ENCODE data around the gene LGALS4. TPM values are rescaled to one million over a fixed set of nuclear protein-coding genes. Genes with fewer than 3 reads are reported as not detected.
"Not testable (repeated sequence)": the region's sequence is repeated elsewhere in the genome, so short reads cannot be mapped to it uniquely, and the experiment has no call there.

LGALS4 gene
- total RNA-seq, 1 donor from 2014 or later: 0.46 TPM

GRCh38 chr19:38792250-38793111 lies 20.3 kb downstream of the LGALS4 start:
- peak overlapping the region; percentile 89 for H3K27ac Mint-ChIP-seq (ENCODE audit: unreplicated experiment)

GRCh38 chr19:38791451-38792064 lies 21.2 kb downstream of the LGALS4 start:
- DNase-seq (ENCODE audit: low spot score); H3K27ac Mint-ChIP-seq (ENCODE audit: unreplicated experiment); H3K9me3 Mint-ChIP-seq (ENCODE audit: unreplicated experiment); H3K27me3 Mint-ChIP-seq (ENCODE audit: unreplicated experiment); H3K4me3 Mint-ChIP-seq (ENCODE audit: unreplicated experiment); H3K36me3 Mint-ChIP-seq (ENCODE audit: low read depth, unreplicated experiment): not testable (repeated sequence)
- H3K4me1 Mint-ChIP-seq (ENCODE audit: unreplicated experiment): peaks cover 14% of the 10 kb centered on the region

More at GRCh38 chr19:38792250-38793111, 20.3 kb downstream of the LGALS4 start:
- Mint-ChIP-seq H3K4me1 (ENCODE audit: unreplicated experiment) (peaks cover 14% of the 10 kb centered on the region), H3K36me3 (ENCODE audit: low read depth, unreplicated experiment) (no peaks in the 10 kb centered on the region), H3K9me3 (ENCODE audit: unreplicated experiment) (no peaks in the 10 kb centered on the region), H3K27me3 (ENCODE audit: unreplicated experiment) (peaks cover 6% of the 10 kb centered on the region), H3K4me3 (ENCODE audit: unreplicated experiment) (peak overlapping the region; percentile 11)
- peak; percentile 83 for DNase-seq (ENCODE audit: low spot score)
- peak; percentile 78 for TF ChIP-seq CTCF (IDR thresholded peaks at IDR 0.05; ENCODE audit: unreplicated experiment)

GRCh38 chr19:38790507-38791403 lies 22.0 kb downstream of the LGALS4 start:
- not testable (repeated sequence) for H3K27me3 Mint-ChIP-seq (ENCODE audit: unreplicated experiment); H3K4me3 Mint-ChIP-seq (ENCODE audit: unreplicated experiment); H3K36me3 Mint-ChIP-seq (ENCODE audit: low read depth, unreplicated experiment); H3K27ac Mint-ChIP-seq (ENCODE audit: unreplicated experiment); H3K9me3 Mint-ChIP-seq (ENCODE audit: unreplicated experiment); DNase-seq (ENCODE audit: low spot score)
- peaks cover 14% of the 10 kb centered on the region for H3K4me1 Mint-ChIP-seq (ENCODE audit: unreplicated experiment)

- peaks cover 7% of the 10 kb centered on the region for H3K27me3 Mint-ChIP-seq (ENCODE audit: unreplicated experiment)
- no peak for TF ChIP-seq CTCF (IDR thresholded peaks at IDR 0.05; ENCODE audit: unreplicated experiment)
- no peaks in the 10 kb centered on the region for H3K9me3 Mint-ChIP-seq (ENCODE audit: unreplicated experiment)
- no peaks in the 10 kb centered on the region for H3K36me3 Mint-ChIP-seq (ENCODE audit: low read depth, unreplicated experiment)
- no peak within 1 kb of the TSS for H3K4me3 Mint-ChIP-seq (ENCODE audit: unreplicated experiment)
- H3K4me1 Mint-ChIP-seq (ENCODE audit: unreplicated experiment): peaks cover 14% of the 10 kb centered on the region
- DNase-seq (ENCODE audit: low spot score): no peak
- peak within 1 kb of the TSS; percentile 84 for H3K27ac Mint-ChIP-seq (ENCODE audit: unreplicated experiment)
These were observed 24.1 kb downstream of the LGALS4 start, which contains the start of gene LGALS7B for GRCh38 chr19:38788478-38789243. LGALS7B (plus strand) TSS chr19:38789200; CDS start chr19:38789227, 27 bp downstream.

- peaks cover 8% of the 10 kb centered on the region for H3K4me1 Mint-ChIP-seq (ENCODE audit: unreplicated experiment)
- no peak overlapping the region for H3K4me3 Mint-ChIP-seq (ENCODE audit: unreplicated experiment)
- peaks cover 7% of the 10 kb centered on the region for H3K27me3 Mint-ChIP-seq (ENCODE audit: unreplicated experiment)
- no peak overlapping the region for H3K27ac Mint-ChIP-seq (ENCODE audit: unreplicated experiment)
- DNase-seq (ENCODE audit: low spot score): no peak
- TF ChIP-seq CTCF (IDR thresholded peaks at IDR 0.05; ENCODE audit: unreplicated experiment): no peak
- no peaks in the 10 kb centered on the region for H3K36me3 Mint-ChIP-seq (ENCODE audit: low read depth, unreplicated experiment)
- no peaks in the 10 kb centered on the region for H3K9me3 Mint-ChIP-seq (ENCODE audit: unreplicated experiment)
These were observed 26.0 kb downstream of the LGALS4 start for GRCh38 chr19:38786572-38787265.

GRCh38 chr19:38786061-38786460 lies 26.7 kb downstream of the LGALS4 start:
- H3K4me1 Mint-ChIP-seq (ENCODE audit: unreplicated experiment); DNase-seq (ENCODE audit: low spot score); H3K4me3 Mint-ChIP-seq (ENCODE audit: unreplicated experiment); H3K9me3 Mint-ChIP-seq (ENCODE audit: unreplicated experiment); H3K27ac Mint-ChIP-seq (ENCODE audit: unreplicated experiment); H3K36me3 Mint-ChIP-seq (ENCODE audit: low read depth, unreplicated experiment); H3K27me3 Mint-ChIP-seq (ENCODE audit: unreplicated experiment): not testable (repeated sequence)

Measured in endothelial cell (in vitro differentiated cells).